H9 (cell line): ENCODE measurements around the gene PCARE. TPM values are rescaled to one million over a fixed set of nuclear protein-coding genes. Genes with fewer than 3 reads are reported as not detected.

ENCODE experiments used
- DNase-seq: peaks from one replicate; pipeline ENCODE4 v3.0.0-alpha.2; 2017
- H2AFZ ChIP-seq: one replicate; pipeline ENCODE4 v1.6.1; 2013; ENCODE audit warnings: mild to moderate bottlenecking, low read length, control low read depth, moderate library complexity
- H2AK5ac ChIP-seq: 2 replicates; pipeline ENCODE4 v1.6.1; 2013; ENCODE audit warnings: low read length, control low read depth, mixed read lengths; ENCODE audit not compliant: insufficient read length
- H2BK120ac ChIP-seq: one replicate; pipeline ENCODE4 v1.6.1; 2013; ENCODE audit warnings: low read depth, mild to moderate bottlenecking, low read length, control low read depth, inconsistent platforms; ENCODE audit not compliant: poor library complexity, severe bottlenecking
- H2BK12ac ChIP-seq: 2 replicates; pipeline ENCODE4 v1.6.1; 2013; ENCODE audit warnings: low read length, control low read depth, mixed read lengths, low read depth; ENCODE audit not compliant: insufficient read length
- H2BK15ac ChIP-seq: 2 replicates; pipeline ENCODE4 v1.6.1; 2013; ENCODE audit warnings: low read depth, low read length, control low read depth
- H2BK20ac ChIP-seq: one replicate; pipeline ENCODE4 v1.6.1; 2013; ENCODE audit warnings: low read depth, mild to moderate bottlenecking, low read length, control low read depth, inconsistent platforms; ENCODE audit not compliant: poor library complexity, severe bottlenecking
- H2BK5ac ChIP-seq: 2 replicates; pipeline ENCODE4 v1.6.1; 2013; ENCODE audit warnings: low read length, control low read depth, mixed read lengths; ENCODE audit not compliant: insufficient read length
- H3K14ac ChIP-seq: 2 replicates; pipeline ENCODE4 v1.6.1; 2013; ENCODE audit warnings: low read length, control low read depth; ENCODE audit not compliant: insufficient read depth
- H3K18ac ChIP-seq: 2 replicates; pipeline ENCODE4 v1.6.1; 2013; ENCODE audit warnings: low read depth, mild to moderate bottlenecking, mixed read lengths, low read length, control low read depth; ENCODE audit not compliant: insufficient read length
- H3K23ac ChIP-seq: 2 replicates; pipeline ENCODE4 v1.6.1; 2013; ENCODE audit warnings: low read length, control low read depth, mixed read lengths, low read depth; ENCODE audit not compliant: insufficient read length
- H3K23me2 ChIP-seq: 2 replicates; pipeline ENCODE4 v1.6.1; 2013; ENCODE audit warnings: low read depth, mild to moderate bottlenecking, mixed read lengths, low read length, control low read depth; ENCODE audit not compliant: insufficient read length, poor library complexity, severe bottlenecking
- H3K27ac ChIP-seq: 2 replicates; pipeline ENCODE4 v1.5.1; 2013; ENCODE audit warnings: low read length, control low read depth, mixed read lengths, low read depth; ENCODE audit not compliant: insufficient read length
- H3K27me3 ChIP-seq: 2 replicates; pipeline ENCODE4 v1.6.1; 2013; ENCODE audit warnings: low read length, control low read depth, inconsistent platforms; ENCODE audit not compliant: insufficient read depth
- H3K4ac ChIP-seq: 2 replicates; pipeline ENCODE4 v1.6.1; 2013; ENCODE audit warnings: low read depth, mild to moderate bottlenecking, control low read depth, inconsistent platforms, low read length, moderate library complexity
- H3K4me1 ChIP-seq: 2 replicates; pipeline ENCODE4 v1.6.1; 2013; ENCODE audit warnings: low read length, control low read depth, inconsistent platforms; ENCODE audit not compliant: insufficient read depth
- H3K4me2 ChIP-seq: 2 replicates; pipeline ENCODE4 v1.6.1; 2013; ENCODE audit warnings: low read length, control low read depth, mixed read lengths; ENCODE audit not compliant: insufficient read length, insufficient read depth
- H3K56ac ChIP-seq: 2 replicates; pipeline ENCODE4 v1.6.1; 2013; ENCODE audit warnings: low read depth, mild to moderate bottlenecking, mixed read lengths, low read length, control low read depth; ENCODE audit not compliant: insufficient read length
- H3K79me1 ChIP-seq: 2 replicates; pipeline ENCODE4 v1.6.1; 2013; ENCODE audit warnings: low read depth, mild to moderate bottlenecking, moderate library complexity, low read length, control low read depth, inconsistent platforms; ENCODE audit not compliant: insufficient read depth, poor library complexity, severe bottlenecking
- H3K79me2 ChIP-seq: 2 replicates; pipeline ENCODE4 v1.6.1; 2013; ENCODE audit warnings: low read length, control low read depth, inconsistent platforms; ENCODE audit not compliant: insufficient read depth
- H3K9ac ChIP-seq: 2 replicates; pipeline ENCODE4 v1.6.1; 2013; ENCODE audit warnings: low read length, control low read depth, mixed read lengths; ENCODE audit not compliant: insufficient read length; ENCODE audit errors: extremely low read depth
- H3K9me3 ChIP-seq: one replicate; pipeline ENCODE4 v1.6.1; 2013; ENCODE audit warnings: low read depth, low read length, inconsistent platforms; ENCODE audit not compliant: control insufficient read depth
- H3T11ph ChIP-seq: one replicate; pipeline ENCODE4 v1.6.1; 2013; ENCODE audit warnings: mild to moderate bottlenecking, low read length, control low read depth, inconsistent platforms
- H4K20me1 ChIP-seq: one replicate; pipeline ENCODE4 v1.6.1; 2013; ENCODE audit not compliant: control insufficient read depth, insufficient read length, insufficient read depth
- H4K5ac ChIP-seq: 2 replicates; pipeline ENCODE4 v1.6.1; 2013; ENCODE audit warnings: low read depth, mild to moderate bottlenecking, mixed read lengths, low read length, control low read depth; ENCODE audit not compliant: insufficient read length
- H4K8ac ChIP-seq: replicated peaks from 2 replicates; pipeline ENCODE4 v1.6.1; 2013; ENCODE audit warnings: low read length, control low read depth, mixed read lengths, low read depth; ENCODE audit not compliant: insufficient read length
- H4K91ac ChIP-seq: 2 replicates; pipeline ENCODE4 v1.6.1; 2013; ENCODE audit warnings: low read depth, mild to moderate bottlenecking, moderate library complexity, mixed read lengths, low read length, control low read depth; ENCODE audit not compliant: insufficient read length
- H3K27ac Mint-ChIP-seq, 3 experiments: 2 replicates in 2 of 3; 3 replicates in 1 of 3; pipeline ENCODE4 v1.8.0; 2020 to 2021; ENCODE audit warnings: mixed read lengths in 3 of 3, mild to moderate bottlenecking in 1 of 3, moderate library complexity in 1 of 3
- H3K27me3 Mint-ChIP-seq: 2 replicates; pipeline ENCODE4 v1.8.0; 2021; ENCODE audit warnings: low read depth, mild to moderate bottlenecking, moderate library complexity, mixed read lengths
- H3K36me3 Mint-ChIP-seq, 3 experiments: 2 replicates in 2 of 3; 3 replicates in 1 of 3; pipeline ENCODE4 v1.8.0; 2020 to 2021; ENCODE audit warnings: low read depth in 3 of 3, mixed read lengths in 3 of 3; ENCODE audit not compliant: insufficient read depth in 1 of 3
- H3K4me1 Mint-ChIP-seq, 2 experiments: 2 replicates each; pipeline ENCODE4 v1.8.0; 2020; ENCODE audit warnings: mixed read lengths in 2 of 2
- H3K4me3 Mint-ChIP-seq, 2 experiments: 2 replicates in 1 of 2; 3 replicates in 1 of 2; pipeline ENCODE4 v1.8.0; 2020 to 2021; ENCODE audit warnings: mild to moderate bottlenecking in 2 of 2, mixed read lengths in 2 of 2, moderate library complexity in 1 of 2
- H3K9me3 Mint-ChIP-seq, 2 experiments: 2 replicates in 1 of 2; 3 replicates in 1 of 2; pipeline ENCODE4 v1.8.0; 2020; ENCODE audit warnings: mild to moderate bottlenecking in 2 of 2, mixed read lengths in 2 of 2, moderate library complexity in 1 of 2
- CTCF ChIP-seq: fragments of 200-600 bp; sonication (generic); conservative IDR thresholded peaks from 3 replicates; pipeline ENCODE4 v1.8.0; 2021; ENCODE audit warnings: antibody characterized with exemption, mild to moderate bottlenecking
- WGBS: extraction: QIAGEN DNeasy Blood & Tissue Kit; methylation state at CpG from one replicate; pipeline ENCODE4 v1.1.7; 2013; ENCODE audit warnings: missing lambda C conversion rate, low lambda C conversion rate, mixed read lengths; ENCODE audit not compliant: insufficient read length; ENCODE audit errors: extremely low coverage; 5-methylcytosine and 5-hydroxymethylcytosine counted together
- total RNA-seq: library from RNA; stranded (reverse); gene quantifications from 2 replicates; pipeline ENCODE4 v1.2.1, GENCODE V29; 2021

The PCARE gene
- total RNA-seq, 1 experiment from 2014 or later = not detected

- Histone ChIP-seq H3K18ac (no peak overlapping the region), H3K27me3 (no peaks in the 10 kb centered on the region), H2BK15ac (no peak overlapping the region), H3K27ac (no peak overlapping the region), H3K4me2 (no peak overlapping the region), H4K91ac (no peak overlapping the region), H3K14ac (no peak overlapping the region), H4K20me1 (no peaks in the 10 kb centered on the region), H2AK5ac (no peak overlapping the region), H3K4me1 (no peaks in the 10 kb centered on the region), H2BK5ac (no peak overlapping the region), H3K4ac (no peak overlapping the region), H3K56ac (no peak overlapping the region), H3K9ac (no peak overlapping the region), H3K79me2 (no peaks in the 10 kb centered on the region), H4K8ac (no peak overlapping the region), H2BK12ac (no peak overlapping the region), H3K23ac (no peak overlapping the region), H3K23me2 (no peaks in the 10 kb centered on the region), H2BK20ac (no peak overlapping the region), H3K79me1 (no peaks in the 10 kb centered on the region), H3K9me3 (no peaks in the 10 kb centered on the region), H3T11ph (no peak overlapping the region), H4K5ac (no peak overlapping the region), H2AFZ (no peak overlapping the region), H2BK120ac (no peak overlapping the region)
- Mint-ChIP-seq H3K27ac (no peak overlapping the region), H3K36me3 (no peaks in the 10 kb centered on the region), H3K27me3 (peaks cover 13% of the 10 kb centered on the region), H3K9me3 (peaks cover 0 to 4% of the 10 kb centered on the region in 2 experiments; a peak in 1 of 5 replicates), H3K4me1 (no peaks in the 10 kb centered on the region), H3K4me3 (no peak overlapping the region)
- WGBS = no CpG with 5 or more reads among the region's 3 CpGs
- no peak for TF ChIP-seq CTCF
- DNase-seq = no peak
These were observed 31.9 kb upstream of the PCARE start for GRCh38 chr2:29106256-29106655.
